Measurements from ENCODE around the gene HMG20A. TPM values are rescaled to one million over a fixed set of nuclear protein-coding genes. Genes with fewer than 3 reads are reported as not detected.

The HMG20A gene
- 49.4 TPM for total RNA-seq

GRCh38 chr15:77420610-77421369 is at the start of gene HMG20A:
HMG20A (plus strand) TSS chr15:77420888; CDS start chr15:77458408, 37,520 bp downstream.
- Histone ChIP-seq H3K4me1 (peaks cover 44% of the 10 kb centered on the region), H3K4me3 (peak within 1 kb of the TSS; percentile 78 to 95), H3K27ac (peak within 1 kb of the TSS; percentile 96), H3K9me3 (no peaks in the 10 kb centered on the region), H3K27me3 (no peaks in the 10 kb centered on the region), H3K36me3 (no peaks in the 10 kb centered on the region)
- peak in 1 of 2 donors; percentile 92 for DNase-seq (ENCODE audit: extremely low spot score in 2 of 2)
- TF ChIP-seq CTCF (IDR thresholded peaks at IDR 0.05) (no peak), POLR2AphosphoS5 (IDR thresholded peaks at IDR 0.05; ENCODE audit: insufficient read depth in 1 of 2, low read depth in 1 of 2) (peak; percentile 60 to 94), POLR2A (IDR thresholded peaks at IDR 0.05) (peak in 1 of 2 donors; percentile 8)
- intact Hi-C loops (cut with DNase I): no loop called here

GRCh38 chr15:77371850-77372563 is 48.7 kb upstream of the HMG20A start:
- intact Hi-C loops (cut with DNase I): no loop called here
- no peak overlapping the region for H3K4me3 ChIP-seq
- H3K4me1 ChIP-seq: peaks cover 16% of the 10 kb centered on the region
- H3K36me3 ChIP-seq: no peaks in the 10 kb centered on the region
- no peaks in the 10 kb centered on the region for H3K9me3 ChIP-seq
- no peak for TF ChIP-seq CTCF (IDR thresholded peaks at IDR 0.05)
- TF ChIP-seq POLR2AphosphoS5 (IDR thresholded peaks at IDR 0.05; ENCODE audit: insufficient read depth in 1 of 2, low read depth in 1 of 2): no peak
- TF ChIP-seq POLR2A (IDR thresholded peaks at IDR 0.05): no peak
- DNase-seq (ENCODE audit: extremely low spot score in 2 of 2): no peak
- H3K27ac ChIP-seq: no peak overlapping the region
- H3K27me3 ChIP-seq: no peaks in the 10 kb centered on the region

- intact Hi-C loops (cut with DNase I): no loop called here
- Histone ChIP-seq H3K36me3 (no peaks in the 10 kb centered on the region), H3K4me1 (peaks cover 7% of the 10 kb centered on the region), H3K4me3 (no peak overlapping the region), H3K27ac (no peak overlapping the region), H3K27me3 (no peaks in the 10 kb centered on the region), H3K9me3 (no peaks in the 10 kb centered on the region)
- DNase-seq (ENCODE audit: extremely low spot score in 2 of 2): no peak
- TF ChIP-seq POLR2AphosphoS5 (IDR thresholded peaks at IDR 0.05; ENCODE audit: insufficient read depth in 1 of 2, low read depth in 1 of 2): no peak
- TF ChIP-seq POLR2A (IDR thresholded peaks at IDR 0.05): no peak
These were observed 47.2 kb upstream of the HMG20A start for GRCh38 chr15:77373441-77373840.

- no peaks in the 10 kb centered on the region for H3K27me3 ChIP-seq
These were observed 45.6 kb upstream of the HMG20A start for GRCh38 chr15:77375133-77375532.

GRCh38 chr15:77376770-77377169 is 43.9 kb upstream of the HMG20A start:
- intact Hi-C loops (cut with DNase I): no loop called here
- no peaks in the 10 kb centered on the region for H3K36me3 ChIP-seq
- no peaks in the 10 kb centered on the region for H3K27me3 ChIP-seq
- H3K4me1 ChIP-seq: no peaks in the 10 kb centered on the region
- no peak overlapping the region for H3K27ac ChIP-seq
- no peak for DNase-seq (ENCODE audit: extremely low spot score in 2 of 2)
- TF ChIP-seq POLR2A (IDR thresholded peaks at IDR 0.05): no peak
- no peak overlapping the region for H3K4me3 ChIP-seq
- H3K9me3 ChIP-seq: no peaks in the 10 kb centered on the region

More at GRCh38 chr15:77375133-77375532, 45.6 kb upstream of the HMG20A start:
- intact Hi-C loops (cut with DNase I): no loop called here
- Histone ChIP-seq H3K4me1 (no peaks in the 10 kb centered on the region), H3K27ac (no peak overlapping the region), H3K9me3 (no peaks in the 10 kb centered on the region), H3K4me3 (no peak overlapping the region), H3K36me3 (no peaks in the 10 kb centered on the region)
- no peak for DNase-seq (ENCODE audit: extremely low spot score in 2 of 2)
- no peak for TF ChIP-seq POLR2AphosphoS5 (IDR thresholded peaks at IDR 0.05; ENCODE audit: insufficient read depth in 1 of 2, low read depth in 1 of 2)
- no peak for TF ChIP-seq POLR2A (IDR thresholded peaks at IDR 0.05)
- TF ChIP-seq CTCF (IDR thresholded peaks at IDR 0.05): no peak

GRCh38 chr15:77380033-77380432 is 40.7 kb upstream of the HMG20A start:
- no peak overlapping the region for H3K27ac ChIP-seq
- H3K4me3 ChIP-seq: no peak overlapping the region
- no peak for DNase-seq (ENCODE audit: extremely low spot score in 2 of 2)
- no peaks in the 10 kb centered on the region for H3K27me3 ChIP-seq
- TF ChIP-seq POLR2A (IDR thresholded peaks at IDR 0.05) (no peak), CTCF (IDR thresholded peaks at IDR 0.05) (no peak), POLR2AphosphoS5 (IDR thresholded peaks at IDR 0.05; ENCODE audit: insufficient read depth in 1 of 2, low read depth in 1 of 2) (no peak)
- intact Hi-C loops (cut with DNase I): no loop called here
- H3K9me3 ChIP-seq: no peaks in the 10 kb centered on the region
- peaks cover 16% of the 10 kb centered on the region for H3K4me1 ChIP-seq
- no peaks in the 10 kb centered on the region for H3K36me3 ChIP-seq
